H1 (cell line): Measurements from ENCODE around the gene PIGL. TPM values are rescaled to one million over a fixed set of nuclear protein-coding genes. Genes with fewer than 3 reads are reported as not detected.

ENCODE experiments used
- CTCF ChIA-PET: fragments of 300-600 bp; sonication (Branson Sonifier 250); formaldehyde crosslinking; loops from one replicate; lab custom pipeline; 2021; ENCODE audit not compliant: partially characterized antibody; lab: Charles Lee
- POLR2A ChIA-PET: fragments of 300-600 bp; sonication (Branson Sonifier 250); formaldehyde crosslinking; loops from one replicate; lab custom pipeline; 2021; ENCODE audit warnings: inconsistent platforms; ENCODE audit not compliant: partially characterized antibody; lab: Charles Lee
- DNase-seq, 2 experiments: peaks; one replicate each; pipeline versions ENCODE4 v3.0.0 to v3.0.0-alpha.2; 2010 to 2022; ENCODE audit warnings: low spot score in 2 of 2, low read depth in 1 of 2, mixed read lengths in 1 of 2
- FAIRE-seq: peaks from 2 replicates; lab custom pipeline; 2011; peaks lifted over from hg19 to GRCh38; lab: Jason Lieb, UNC
- H2AFZ ChIP-seq: 2 replicates; pipeline ENCODE4 v1.8.1; 2012; ENCODE audit warnings: low read length, inconsistent platforms
- H2AK5ac ChIP-seq: 2 replicates; pipeline ENCODE4 v1.6.1; 2013; ENCODE audit warnings: low read depth, low read length
- H2BK120ac ChIP-seq: replicated peaks from 2 replicates; pipeline ENCODE3; 2013; ENCODE audit warnings: low read depth, low read length, inconsistent platforms
- H2BK12ac ChIP-seq: 2 replicates; pipeline ENCODE4 v1.6.1; 2013; ENCODE audit warnings: low read depth, low read length
- H2BK15ac ChIP-seq: 2 replicates; pipeline ENCODE4 v1.6.1; 2013; ENCODE audit warnings: low read length
- H2BK20ac ChIP-seq: 2 replicates; pipeline ENCODE4 v1.6.1; 2013; ENCODE audit warnings: low read length
- H2BK5ac ChIP-seq: 2 replicates; pipeline ENCODE4 v1.6.1; 2013; ENCODE audit warnings: low read depth, low read length
- H3K14ac ChIP-seq: 2 replicates; pipeline ENCODE4 v1.6.1; 2013; ENCODE audit warnings: inconsistent platforms; ENCODE audit not compliant: insufficient read length
- H3K18ac ChIP-seq: 2 replicates; pipeline ENCODE4 v1.6.1; 2013; ENCODE audit warnings: low read length; ENCODE audit errors: extremely low read depth
- H3K23ac ChIP-seq: 2 replicates; pipeline ENCODE4 v1.6.1; 2013; ENCODE audit warnings: inconsistent platforms; ENCODE audit not compliant: insufficient read length
- H3K23me2 ChIP-seq: 2 replicates; pipeline ENCODE4 v1.6.1; 2013; ENCODE audit warnings: low read depth, low read length
- H3K27ac ChIP-seq: 2 replicates; pipeline ENCODE4 v1.6.1; 2011; ENCODE audit warnings: low read depth, low read length, inconsistent platforms
- H3K27me3 ChIP-seq, 4 experiments: replicated peaks in 1 of 4; 1 replicate in 1 of 4; 2 replicates in 3 of 4; pipeline versions ENCODE4 v1.6.1 to v1.8.1; 2011 to 2013; ENCODE audit warnings: low read length in 3 of 4, mild to moderate bottlenecking in 3 of 4, inconsistent platforms in 2 of 4, mixed read lengths in 2 of 4, moderate library complexity in 1 of 4; ENCODE audit not compliant: control insufficient read depth in 3 of 4, insufficient read depth in 3 of 4; ENCODE audit errors: extremely low read depth in 1 of 4
- H3K36me3 ChIP-seq, 4 experiments: 2 replicates each; pipeline versions ENCODE4 v1.6.1 to v1.8.1; 2011 to 2013; ENCODE audit warnings: mild to moderate bottlenecking in 4 of 4, low read length in 3 of 4, moderate library complexity in 2 of 4, control low read depth in 1 of 4, inconsistent platforms in 1 of 4; ENCODE audit not compliant: insufficient read depth in 4 of 4, control insufficient read depth in 2 of 4
- H3K4ac ChIP-seq: replicated peaks from 2 replicates; pipeline ENCODE3; 2013; ENCODE audit warnings: low read length, low read depth, mixed read lengths, inconsistent platforms; ENCODE audit not compliant: insufficient read length
- H3K4me1 ChIP-seq, 4 experiments: replicated peaks in 1 of 4; 1 replicate in 1 of 4; 2 replicates in 3 of 4; pipeline versions ENCODE4 v1.6.1 to v1.8.1; 2011 to 2013; ENCODE audit warnings: low read length in 3 of 4, inconsistent platforms in 2 of 4, mixed read lengths in 1 of 4; ENCODE audit not compliant: insufficient read depth in 4 of 4, control insufficient read depth in 3 of 4
- H3K4me2 ChIP-seq, 2 experiments: 2 replicates each; pipeline versions ENCODE4 v1.6.1 to v1.8.1; 2011 to 2013; ENCODE audit warnings: low read depth in 2 of 2, low read length in 2 of 2, control low read depth in 1 of 2, inconsistent platforms in 1 of 2, mild to moderate bottlenecking in 1 of 2; ENCODE audit not compliant: insufficient read depth in 1 of 2
- H3K4me3 ChIP-seq, 4 experiments: fragments of 200-600, 300-600 bp in 1 of 4; sonication (generic), shearing (Covaris generic), sonication (Bioruptor Twin) in 1 of 4; 2 replicates each; pipeline versions ENCODE4 v1.5.1 to v1.8.1; 2011 to 2016; ENCODE audit warnings: low read length in 4 of 4, low read depth in 3 of 4, control low read depth in 2 of 4, inconsistent platforms in 2 of 4, mild to moderate bottlenecking in 2 of 4, mixed read lengths in 1 of 4, moderate library complexity in 1 of 4; ENCODE audit not compliant: insufficient read depth in 2 of 4; ENCODE audit errors: extremely low read depth in 1 of 4
- H3K56ac ChIP-seq: replicated peaks from 2 replicates; pipeline ENCODE3; 2013; ENCODE audit warnings: low read depth, mild to moderate bottlenecking, mixed read lengths, low read length, inconsistent platforms; ENCODE audit not compliant: insufficient read length
- H3K79me1 ChIP-seq: 2 replicates; pipeline ENCODE4 v1.6.1; 2013; ENCODE audit warnings: low read depth, low read length, control low read depth
- H3K79me2 ChIP-seq, 2 experiments: 2 replicates each; pipeline versions ENCODE4 v1.6.1 to v1.8.1; 2012 to 2013; ENCODE audit warnings: low read length in 2 of 2, mild to moderate bottlenecking in 2 of 2, inconsistent platforms in 1 of 2; ENCODE audit not compliant: insufficient read depth in 2 of 2, control insufficient read depth in 1 of 2
- H3K9ac ChIP-seq, 4 experiments: replicated peaks in 1 of 4; 1 replicate in 1 of 4; 2 replicates in 3 of 4; pipeline versions ENCODE4 v1.6.1 to v1.8.1; 2011 to 2013; ENCODE audit warnings: low read depth in 3 of 4, low read length in 3 of 4, control low read depth in 2 of 4, mild to moderate bottlenecking in 2 of 4, moderate library complexity in 2 of 4, inconsistent platforms in 1 of 4; ENCODE audit errors: extremely low read depth in 1 of 4
- H3K9me3 ChIP-seq, 2 experiments: 2 replicates each; pipeline versions ENCODE4 v1.6.1 to v1.8.1; 2012 to 2013; ENCODE audit warnings: mild to moderate bottlenecking in 2 of 2, moderate library complexity in 2 of 2, control low read depth in 1 of 2, inconsistent platforms in 1 of 2, low read depth in 1 of 2, low read length in 1 of 2, mixed read lengths in 1 of 2; ENCODE audit not compliant: insufficient read depth in 2 of 2
- H4K20me1 ChIP-seq, 2 experiments: replicated peaks in 1 of 2; 2 replicates each; pipeline versions ENCODE3 to v1.8.1; 2011 to 2013; ENCODE audit warnings: inconsistent platforms in 2 of 2, low read length in 2 of 2, mild to moderate bottlenecking in 1 of 2; ENCODE audit not compliant: insufficient read depth in 2 of 2, control insufficient read depth in 1 of 2
- H4K5ac ChIP-seq: 2 replicates; pipeline ENCODE4 v1.6.1; 2013; ENCODE audit warnings: low read length, low read depth, mixed read lengths, inconsistent platforms; ENCODE audit not compliant: insufficient read length
- H4K8ac ChIP-seq: 2 replicates; pipeline ENCODE4 v1.8.0; 2013; ENCODE audit warnings: mild to moderate bottlenecking, moderate library complexity, low read length, inconsistent platforms; ENCODE audit not compliant: insufficient read depth; ENCODE audit errors: extremely low read depth
- H4K91ac ChIP-seq: replicated peaks from 2 replicates; pipeline ENCODE3; 2013; ENCODE audit warnings: low read length, mixed read lengths, inconsistent platforms; ENCODE audit not compliant: insufficient read length
- EGR1 ChIP-seq: IDR thresholded peaks from 2 replicates; pipeline ENCODE4 v1.6.1; 2011; ENCODE audit warnings: low read depth, low read length, borderline replicate concordance
- POLR2AphosphoS5 ChIP-seq: IDR thresholded peaks from 2 replicates; pipeline ENCODE4 v1.6.1; 2011; ENCODE audit warnings: low read depth, low read length
- RBBP5 ChIP-seq: IDR thresholded peaks from 2 replicates; pipeline ENCODE4 v1.7.1; 2012; ENCODE audit warnings: low read depth, mild to moderate bottlenecking, inconsistent platforms, low read length, moderate library complexity, borderline replicate concordance
- WGBS, 2 experiments: shearing (Covaris generic) in 1 of 2; methylation state at CpG; one replicate each; pipeline versions ENCODE4 v1.1.6 to v1.1.7; 2013 to 2015; ENCODE audit warnings: low lambda C conversion rate in 2 of 2, mixed read lengths in 2 of 2, inconsistent platforms in 1 of 2, low coverage in 1 of 2, missing lambda C conversion rate in 1 of 2; ENCODE audit not compliant: insufficient replicate concordance in 2 of 2, insufficient coverage in 1 of 2, insufficient read length in 1 of 2; ENCODE audit errors: extremely low coverage in 1 of 2, missing lambda C conversion rate in 1 of 2; 5-methylcytosine and 5-hydroxymethylcytosine counted together
- polyA plus RNA-seq, 7 experiments: library from polyadenylated mRNA; depleted of rRNA in 3 of 7; stranded (reverse) in 5 of 7; unstranded in 2 of 7; fragments of >200 nt in 5 of 7; fragments of 200-250 nt in 2 of 7; gene quantifications; 1 replicate in 5 of 7; 2 replicates in 1 of 7; 4 replicates in 1 of 7; pipeline versions ENCODE4 v1.2.1 to v1.2.3, GENCODE V29; 2011 to 2013; ENCODE audit warnings: missing spikeins in 2 of 7, mixed read lengths in 2 of 7
- total RNA-seq: library from RNA; stranded (reverse); fragmentation: NEBNext Ultra II Directional; extraction: Animal tissue kit (Norgen Biotek cat#: 25700); gene quantifications from 2 replicates; pipeline ENCODE4 v1.2.1, GENCODE V29; 2021

PIGL gene
- total and polyA plus RNA-seq, 2 of the 8 experiments (the other 6 are each of a cell fraction or from before 2014, with no cell fraction given) = 28.4 to 30.8 TPM

- H4K5ac ChIP-seq = no peak overlapping the region
- H3K9me3 ChIP-seq = peaks cover 0 to 6% of the 10 kb centered on the region in 2 experiments; a peak in 1 of 4 replicates
- no peak overlapping the region for H4K8ac ChIP-seq
- ChIA-PET POLR2A (no interaction called here), CTCF (interaction anchor here (0.9 to 2.0 kb wide), 3 partner anchors 14 to 33 kb away, joined by 3 to 12 read pairs (median 7); no protein-coding TSS in a partner anchor)
- no peak overlapping the region for H2BK12ac ChIP-seq
- H3K79me1 ChIP-seq = no peaks in the 10 kb centered on the region
- H2BK5ac ChIP-seq = no peak overlapping the region
- H3K27ac ChIP-seq = no peak overlapping the region
- H3K36me3 ChIP-seq = no peaks in the 10 kb centered on the region; a peak in 1 of 8 replicates
- H3K56ac ChIP-seq = no peak overlapping the region
- no peaks in the 10 kb centered on the region for H3K27me3 ChIP-seq
- FAIRE-seq (no peak), DNase-seq (no peak)
- WGBS, 2 experiments = 91% methylated on average over 3 of the region's 3 CpGs; no CpG with 5 or more reads in 1 of the 2 experiments
- H2BK20ac ChIP-seq = no peak overlapping the region
- no peak overlapping the region for H3K9ac ChIP-seq
- H3K79me2 ChIP-seq = no peaks in the 10 kb centered on the region
- H3K4me1 ChIP-seq = no peaks in the 10 kb centered on the region
- H3K4me2 ChIP-seq = no peak overlapping the region
- H3K4ac ChIP-seq = no peak overlapping the region
- H3K14ac ChIP-seq = no peak overlapping the region
- TF ChIP-seq RBBP5 = no peak
- no peak for TF ChIP-seq EGR1
- TF ChIP-seq POLR2AphosphoS5 = no peak
- H2AFZ ChIP-seq = no peak overlapping the region
- no peak overlapping the region for H2BK120ac ChIP-seq
- H2BK15ac ChIP-seq = no peak overlapping the region
- H3K4me3 ChIP-seq = no peak overlapping the region
- no peak overlapping the region for H4K91ac ChIP-seq
- H2AK5ac ChIP-seq = no peak overlapping the region
- H3K23me2 ChIP-seq = no peaks in the 10 kb centered on the region
- H3K23ac ChIP-seq = no peak overlapping the region
- H3K18ac ChIP-seq = no peak overlapping the region
- H4K20me1 ChIP-seq = no peaks in the 10 kb centered on the region
Observed at GRCh38 chr17:16272111-16272840, 55.3 kb downstream of the PIGL start.
